Esophagus (tissue), 2 donors: ENCODE data around the gene ADM5. TPM values are rescaled to one million over a fixed set of nuclear protein-coding genes. Genes with fewer than 3 reads are reported as not detected.
"Not testable (repeated sequence)": the region's sequence is repeated elsewhere in the genome, so short reads cannot be mapped to it uniquely, and the experiment has no call there.

Experiments
- H3K27ac ChIP-seq, 2 donors: one replicate each; pipeline ENCODE4 v1.5.1; 2013; ENCODE audit warnings: low read depth in 2 of 2, mild to moderate bottlenecking in 2 of 2, inconsistent platforms in 1 of 2, low read length in 1 of 2, moderate library complexity in 1 of 2
- H3K27me3 ChIP-seq, 2 donors: one replicate each; pipeline ENCODE4 v1.6.1; 2013; ENCODE audit warnings: low read length in 2 of 2, control low read depth in 1 of 2, mild to moderate bottlenecking in 1 of 2; ENCODE audit not compliant: insufficient read depth in 2 of 2, control insufficient read depth in 1 of 2
- H3K36me3 ChIP-seq, 2 donors: one replicate each; pipeline ENCODE4 v1.6.1; 2013; ENCODE audit warnings: low read length in 1 of 2; ENCODE audit not compliant: control insufficient read depth in 2 of 2, insufficient read depth in 2 of 2
- H3K4me1 ChIP-seq, 2 donors: one replicate each; pipeline ENCODE4 v1.6.1; 2013; ENCODE audit warnings: low read length in 1 of 2; ENCODE audit not compliant: control insufficient read depth in 2 of 2, insufficient read depth in 2 of 2
- H3K4me3 ChIP-seq, 2 donors: one replicate each; pipeline ENCODE4 v1.5.1; 2013; ENCODE audit warnings: low read length in 2 of 2, mild to moderate bottlenecking in 2 of 2, low read depth in 1 of 2, moderate library complexity in 1 of 2
- H3K9me3 ChIP-seq, 2 donors: one replicate each; pipeline ENCODE4 v1.6.1; 2013; ENCODE audit warnings: mild to moderate bottlenecking in 2 of 2, low read depth in 1 of 2, low read length in 1 of 2, moderate library complexity in 1 of 2; ENCODE audit not compliant: control insufficient read depth in 2 of 2, insufficient read depth in 1 of 2
- WGBS, 2 donors: extraction: QIAGEN DNeasy Blood & Tissue Kit; methylation state at CpG; one replicate each; pipeline ENCODE4 v1.1.7; 2013; 5-methylcytosine and 5-hydroxymethylcytosine counted together
- polyA plus RNA-seq, 2 donors: library from polyadenylated mRNA; stranded (reverse); fragments of 200-250 nt; gene quantifications; one replicate each; pipeline ENCODE4 v1.2.3, GENCODE V29; 2013
- donor health status: healthy with polysubstance abuse.
- donor health status: Bipolar disorder and iron deficiency.

ADM5 gene
- polyA plus RNA-seq, 2 donors = 1.6 to 2.0 TPM

DNA sequence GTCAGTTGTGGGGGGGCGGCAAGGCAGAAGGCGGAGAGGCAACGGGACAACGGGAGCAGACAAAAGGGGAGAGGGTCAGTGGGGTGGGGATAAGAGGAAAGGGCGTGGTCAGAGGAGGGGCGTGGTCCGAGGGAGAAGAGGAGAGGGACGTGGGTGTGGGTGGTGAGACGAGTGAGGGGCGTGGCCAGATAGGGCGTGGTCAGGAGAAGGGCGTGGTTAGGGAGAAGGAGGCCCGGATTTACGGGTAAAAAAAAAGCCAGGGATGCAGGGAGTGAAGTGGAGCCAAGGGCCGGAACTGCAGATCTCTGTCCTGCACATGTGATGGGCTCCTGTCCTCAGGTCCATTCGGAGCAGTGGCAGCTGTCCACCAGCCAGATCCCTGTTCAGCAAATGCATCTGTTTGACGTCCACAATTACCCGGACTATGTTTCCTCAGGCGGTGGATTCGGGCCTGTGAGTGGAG, 23.0 kb downstream of the ADM5 start:
- H3K27ac ChIP-seq = no peak overlapping the region
- no peak overlapping the region for H3K4me3 ChIP-seq
- no peaks in the 10 kb centered on the region for H3K27me3 ChIP-seq
- H3K9me3 ChIP-seq = peaks cover 0 to 3% of the 10 kb centered on the region in 2 donors
- 60% methylated on average over 20 of the region's 20 CpGs for WGBS, 2 donors
- H3K36me3 ChIP-seq = no peaks in the 10 kb centered on the region
- H3K4me1 ChIP-seq = peaks cover 2 to 11% of the 10 kb centered on the region in 2 donors

DNA sequence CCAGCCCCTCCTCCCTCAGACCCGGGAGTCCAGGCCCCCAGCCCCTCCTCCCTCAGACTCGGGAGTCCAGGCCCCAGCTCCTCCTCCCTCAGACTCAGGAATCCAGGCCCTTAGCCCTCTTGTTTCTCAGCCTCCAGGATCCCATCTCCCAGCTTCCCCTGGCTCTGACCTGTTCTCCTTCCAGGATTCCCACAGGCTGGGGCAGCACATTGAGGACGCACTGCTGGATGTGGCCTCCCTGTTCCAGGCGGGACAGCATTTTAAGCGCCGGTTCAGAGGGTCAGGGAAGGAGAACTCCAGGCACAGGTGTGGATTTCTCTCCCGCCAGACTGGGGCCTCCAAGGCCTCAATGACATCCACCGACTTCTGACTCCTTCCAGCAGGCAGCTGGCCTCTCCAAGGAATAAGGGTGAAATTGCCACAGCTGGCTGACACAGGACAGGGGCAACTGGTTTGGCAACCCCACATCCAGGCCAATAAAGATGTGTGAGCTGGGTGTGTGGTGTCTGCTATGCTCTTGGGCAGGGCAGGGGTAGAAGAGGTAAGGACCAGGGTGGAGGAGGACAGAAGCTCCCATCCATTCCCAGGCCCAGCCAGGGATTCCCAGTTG, 23.9 kb downstream of the ADM5 start:
- no peaks in the 10 kb centered on the region for H3K27me3 ChIP-seq
- 65 to 66% methylated on average over 8 of the region's 8 CpGs for WGBS, 2 donors
- peaks cover 2 to 11% of the 10 kb centered on the region in 2 donors for H3K4me1 ChIP-seq
- H3K4me3 ChIP-seq = peak overlapping the region in 1 of 2 donors; percentile 5
- H3K27ac ChIP-seq = peak overlapping the region; percentile 78 to 81
- H3K9me3 ChIP-seq = peaks cover 0 to 3% of the 10 kb centered on the region in 2 donors
- H3K36me3 ChIP-seq = no peaks in the 10 kb centered on the region

DNA sequence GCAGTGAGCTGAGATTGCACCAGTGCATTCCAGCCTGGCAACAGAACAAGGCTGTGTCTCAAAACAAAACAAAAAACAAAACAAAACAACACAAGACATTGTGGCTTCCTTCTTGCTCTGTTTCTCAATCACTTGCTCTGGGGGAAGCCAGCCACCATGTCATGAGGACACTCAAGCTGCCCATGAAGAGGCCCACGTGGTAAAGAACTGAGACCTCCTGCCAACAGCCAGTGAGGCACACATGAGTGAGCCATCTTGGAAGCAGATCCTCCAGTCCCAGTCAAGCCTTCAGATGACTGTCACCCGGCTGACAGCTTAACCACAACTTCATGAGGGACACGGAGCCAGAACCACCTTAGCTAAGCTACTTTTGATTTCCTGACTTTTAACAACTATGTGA, 26.8 kb downstream of the ADM5 start:
- 66 to 70% methylated on average over 3 of the region's 3 CpGs for WGBS, 2 donors
- Histone ChIP-seq H3K27ac (no peak overlapping the region), H3K9me3 (peaks cover 0 to 4% of the 10 kb centered on the region in 2 donors), H3K4me1 (peaks cover 2 to 11% of the 10 kb centered on the region in 2 donors), H3K27me3 (no peaks in the 10 kb centered on the region), H3K36me3 (no peaks in the 10 kb centered on the region), H3K4me3 (no peak overlapping the region)

DNA sequence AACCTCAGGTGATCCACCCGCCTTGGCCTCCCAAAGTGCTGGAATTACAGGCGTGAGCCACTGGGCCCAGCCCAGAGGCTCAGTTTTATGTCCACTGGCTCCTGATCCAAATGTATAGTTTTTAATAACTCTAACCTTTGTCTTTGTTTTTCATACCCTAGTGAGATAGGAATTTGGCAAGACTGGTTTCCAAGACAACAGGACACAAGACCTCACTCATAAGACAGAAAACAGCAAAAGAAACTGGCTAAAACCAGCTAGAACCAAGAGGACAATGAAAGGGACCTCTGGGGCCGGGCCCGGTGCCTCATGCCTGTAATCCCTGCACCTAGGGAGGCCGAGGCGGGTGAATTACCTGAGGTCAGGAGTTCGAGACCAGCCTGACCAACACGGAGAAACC, 29.1 kb downstream of the ADM5 start:
- H3K27me3 ChIP-seq = no peaks in the 10 kb centered on the region
- WGBS, 2 donors = 88 to 89% methylated on average over 8 of the region's 8 CpGs
- no peak overlapping the region for H3K4me3 ChIP-seq

DNA sequence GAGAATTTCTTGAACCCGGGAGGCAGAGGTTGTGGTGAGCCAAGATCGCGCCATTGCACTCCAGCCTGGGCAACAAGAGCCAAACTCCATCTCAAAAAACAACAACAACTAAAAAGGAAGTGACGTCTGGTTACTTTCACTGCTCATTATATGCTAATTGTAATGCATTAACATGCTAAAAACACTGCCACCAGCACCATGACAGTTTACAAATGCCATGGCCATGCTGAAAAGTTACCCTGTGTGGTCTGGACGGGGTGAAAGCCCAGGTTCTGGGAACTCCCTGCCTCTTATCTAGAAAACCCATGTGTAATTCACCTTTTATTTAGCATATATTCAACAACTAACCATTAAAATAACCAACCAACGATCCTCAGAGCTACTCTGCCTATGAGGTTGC, 29.6 kb downstream of the ADM5 start:
- Histone ChIP-seq H3K36me3 (no peaks in the 10 kb centered on the region), H3K27ac (no peak overlapping the region), H3K4me3 (no peak overlapping the region), H3K4me1 (no peaks in the 10 kb centered on the region), H3K27me3 (no peaks in the 10 kb centered on the region), H3K9me3 (peaks cover 0 to 4% of the 10 kb centered on the region in 2 donors)
- 79 to 80% methylated on average over 6 of the region's 6 CpGs for WGBS, 2 donors

More for the DNA sequence above, 29.1 kb downstream of the ADM5 start:
- H3K27ac ChIP-seq = no peak overlapping the region
- no peaks in the 10 kb centered on the region for H3K36me3 ChIP-seq
- peaks cover 0 to 4% of the 10 kb centered on the region in 2 donors for H3K4me1 ChIP-seq
- H3K9me3 ChIP-seq = peaks cover 0 to 4% of the 10 kb centered on the region in 2 donors

DNA sequence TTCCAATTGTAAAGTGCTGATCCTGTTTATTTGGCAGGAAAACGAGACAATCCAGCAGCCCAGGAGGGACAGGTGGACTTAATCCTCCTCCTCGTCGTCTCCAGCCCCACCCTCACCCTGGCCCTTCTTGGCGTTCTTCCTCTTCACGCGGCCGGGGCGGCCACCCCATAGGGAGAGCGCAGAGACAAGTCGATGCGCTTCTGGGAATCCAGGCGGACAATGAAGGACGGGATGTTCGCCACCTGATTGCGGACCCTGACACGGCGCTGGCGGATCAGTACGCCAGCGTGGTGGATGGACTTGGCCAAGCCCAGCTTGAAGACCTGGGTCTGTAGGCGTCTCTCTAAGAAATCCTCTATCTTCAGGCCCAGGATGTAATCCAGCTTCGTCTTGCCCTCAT, 30.0 kb downstream of the ADM5 start:
- H3K4me1 ChIP-seq, H3K27me3 ChIP-seq, H3K4me3 ChIP-seq, H3K27ac ChIP-seq, H3K36me3 ChIP-seq, H3K9me3 ChIP-seq: not testable (repeated sequence)
- WGBS, 2 donors = 70 to 77% methylated on average over 22 of the region's 22 CpGs

DNA sequence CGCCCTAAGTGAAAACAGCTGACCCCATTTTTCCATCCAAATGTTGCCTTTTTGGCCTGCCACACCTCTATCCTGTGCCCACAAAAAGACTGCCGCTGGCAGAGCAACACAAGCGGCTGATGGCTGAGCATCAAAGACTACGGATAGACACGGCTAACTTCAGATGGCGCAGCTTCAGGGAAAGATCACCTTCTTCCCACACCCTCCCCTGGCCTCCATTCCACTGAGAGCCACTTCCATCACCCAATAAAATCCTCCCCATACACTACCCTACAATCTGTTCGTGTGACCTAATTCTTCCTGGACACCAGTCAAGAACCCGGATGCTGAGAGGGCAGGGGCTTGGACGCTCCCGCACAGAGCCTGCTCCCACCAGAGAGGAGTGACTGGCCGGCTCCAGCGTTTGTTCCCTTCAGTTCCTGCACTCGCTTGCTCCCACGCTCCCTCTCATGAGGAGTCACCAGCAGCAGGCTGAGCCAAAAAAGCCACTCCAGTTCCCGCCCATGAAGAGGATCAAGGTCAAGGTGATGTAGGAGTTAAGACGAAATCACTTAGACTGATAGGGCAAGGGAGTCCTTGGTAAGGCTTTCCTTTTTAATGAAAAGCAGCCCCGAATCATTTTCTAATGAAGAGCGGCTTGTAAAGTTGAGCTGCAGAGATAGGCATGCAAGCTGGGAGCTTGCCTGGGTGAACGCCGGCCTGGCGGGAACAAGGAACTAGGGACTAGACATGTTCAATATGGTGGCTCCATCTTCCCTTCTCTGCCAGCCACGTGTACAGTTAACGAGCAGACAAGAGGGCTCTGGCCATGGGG, 38.0 kb downstream of the ADM5 start:
- no peaks in the 10 kb centered on the region for H3K4me1 ChIP-seq

DNA sequence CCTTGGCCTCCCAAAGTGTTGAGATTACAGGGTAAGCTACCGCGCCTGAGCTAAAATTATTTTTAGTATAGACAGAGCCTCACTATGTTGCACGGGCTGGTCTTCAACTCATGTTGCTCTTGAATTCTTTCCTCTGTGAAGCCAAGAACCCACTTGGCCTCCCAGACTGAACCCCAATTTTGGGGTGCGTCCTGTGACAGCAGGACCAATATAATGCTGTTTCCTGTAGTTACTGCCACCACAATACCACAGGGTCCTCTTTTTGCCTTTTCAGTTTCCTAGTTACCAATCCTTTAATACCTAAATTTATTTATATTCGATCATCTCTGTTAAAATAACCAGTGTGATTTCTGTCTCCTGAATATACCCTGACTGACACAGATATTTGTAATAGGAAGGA, 40.8 kb downstream of the ADM5 start:
- WGBS, 2 donors = 79 to 84% methylated on average over 5 of the region's 5 CpGs
- no peaks in the 10 kb centered on the region for H3K36me3 ChIP-seq
- no peaks in the 10 kb centered on the region for H3K4me1 ChIP-seq

More for the DNA sequence above, 38.0 kb downstream of the ADM5 start:
- 59 to 72% methylated on average over 23 of the region's 23 CpGs for WGBS, 2 donors
- H3K36me3 ChIP-seq = no peaks in the 10 kb centered on the region
- H3K4me3 ChIP-seq = no peak overlapping the region
- no peaks in the 10 kb centered on the region for H3K27me3 ChIP-seq
- H3K9me3 ChIP-seq = no peaks in the 10 kb centered on the region
- H3K27ac ChIP-seq = no peak overlapping the region

DNA sequence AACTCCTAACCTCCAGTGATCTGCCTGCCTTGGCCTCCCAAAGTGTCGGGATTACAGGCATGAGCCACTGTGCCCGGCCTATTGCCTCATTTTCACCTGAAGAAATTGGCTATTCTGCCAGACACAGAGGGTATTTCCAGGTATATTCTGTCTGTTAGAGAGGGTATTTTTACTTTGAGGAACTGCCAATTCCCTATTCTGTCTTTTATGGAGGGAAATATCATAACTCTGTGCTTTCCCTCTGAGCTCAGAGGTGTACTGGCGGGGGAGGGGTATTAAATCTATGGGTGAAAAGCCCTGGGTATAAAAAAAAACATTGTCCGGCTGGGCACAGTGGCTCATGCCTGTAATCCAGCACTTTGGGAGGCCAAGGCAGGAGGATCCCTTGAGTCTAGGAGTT, 48.9 kb downstream of the ADM5 start:
- H3K27me3 ChIP-seq = no peaks in the 10 kb centered on the region
- no peaks in the 10 kb centered on the region for H3K9me3 ChIP-seq
- no peak overlapping the region for H3K27ac ChIP-seq
- no peaks in the 10 kb centered on the region for H3K36me3 ChIP-seq
- no peak overlapping the region for H3K4me3 ChIP-seq
- peaks cover 0 to 4% of the 10 kb centered on the region in 2 donors for H3K4me1 ChIP-seq
- 58 to 65% methylated on average over 4 of the region's 4 CpGs for WGBS, 2 donors

More for the DNA sequence above, 40.8 kb downstream of the ADM5 start:
- H3K27ac ChIP-seq = no peak overlapping the region
- H3K4me3 ChIP-seq = no peak overlapping the region
- H3K27me3 ChIP-seq = no peaks in the 10 kb centered on the region
- no peaks in the 10 kb centered on the region for H3K9me3 ChIP-seq
